Esophagus squamous epithelium (tissue), 5 donors: ENCODE data around the gene CAPS. TPM values are rescaled to one million over a fixed set of nuclear protein-coding genes. Genes with fewer than 3 reads are reported as not detected.

Experiments used
- DNase-seq: peaks from one replicate; lab custom pipeline; 2025; lab: John Stamatoyannopoulos, UW
- H3K27ac ChIP-seq, 4 donors: fragments of 200-600 bp; sonication (generic); one replicate each; pipeline ENCODE4 v1.5.1; 2016 to 2019; ENCODE audit warnings: mild to moderate bottlenecking in 1 of 4
- H3K27me3 ChIP-seq, 4 donors: fragments of 200-600 bp; sonication (generic); 1 replicate in 3 of 4; 2 replicates in 1 of 4; pipeline versions ENCODE4 v1.5.1 to v1.6.0; 2017 to 2021; ENCODE audit warnings: antibody characterized with exemption in 1 of 4
- H3K36me3 ChIP-seq, 3 donors: fragments of 200-600 bp; sonication (generic); one replicate each; pipeline ENCODE4 v1.5.1; 2016 to 2019
- H3K4me1 ChIP-seq, 3 donors: fragments of 200-600 bp; sonication (generic); one replicate each; pipeline ENCODE4 v1.5.1; 2017 to 2019
- H3K4me3 ChIP-seq, 4 donors: fragments of 200-600 bp; sonication (generic); 1 replicate in 3 of 4; 2 replicates in 1 of 4; pipeline ENCODE4 v1.5.1; 2016 to 2019; ENCODE audit warnings: mild to moderate bottlenecking in 2 of 4, moderate library complexity in 1 of 4
- H3K9me3 ChIP-seq, 3 donors: fragments of 200-600 bp; sonication (generic); one replicate each; pipeline ENCODE4 v1.5.1; 2016 to 2019
- CTCF ChIP-seq, 6 experiments: fragments of 450-650 bp in 4 of 6; fragments of 200-600 bp in 2 of 6; sonication (generic) in 2 of 6; IDR thresholded peaks; one replicate each; pipeline ENCODE4 v1.5.1; 2016 to 2019; ENCODE audit warnings: antibody characterized with exemption in 6 of 6, mild to moderate bottlenecking in 4 of 6, moderate library complexity in 4 of 6
- POLR2A ChIP-seq, 4 donors: fragments of 450-650 bp; IDR thresholded peaks; one replicate each; pipeline ENCODE4 v1.6.1; 2017; ENCODE audit warnings: antibody characterized with exemption in 4 of 4, mild to moderate bottlenecking in 4 of 4, moderate library complexity in 3 of 4
- WGBS, 2 donors: methylation state at CpG; one replicate each; pipeline ENCODE4 v1.1.5; 2018; 5-methylcytosine and 5-hydroxymethylcytosine counted together
- intact Hi-C: fragments of 100-400 bp; cut with DNase I; formaldehyde crosslinking; loops from one replicate; pipeline ENCODE4 v1.15.0; 2022
- total RNA-seq, 4 donors: library from RNA; depleted of rRNA; stranded (reverse); fragments of >200 nt; gene quantifications; one replicate each; pipeline ENCODE4 v1.1.0, GENCODE V29; 2016
- donor health status: DM: yes; HTN: yes; CAD: no.

Gene CAPS
- total RNA-seq, 4 donors from 2014 or later = 3.3 to 13.7 (median 7.3) TPM

- Histone ChIP-seq H3K27ac (no peak overlapping the region), H3K4me3 (no peak overlapping the region), H3K36me3 (peaks cover 0 to 4% (median 0%) of the 10 kb centered on the region in 3 donors), H3K9me3 (no peaks in the 10 kb centered on the region), H3K27me3 (peaks cover 0 to 35% (median 0%) of the 10 kb centered on the region in 4 donors), H3K4me1 (peaks cover 9 to 42% (median 10%) of the 10 kb centered on the region in 3 donors)
- TF ChIP-seq CTCF (IDR thresholded peaks at IDR 0.05) (no peak), POLR2A (IDR thresholded peaks at IDR 0.05) (no peak)
- intact Hi-C loops = no loop called here
- no peak for DNase-seq
- 50 to 51% methylated on average over 14 to 16 of the region's 17 CpGs for WGBS, 2 donors
These were observed 24.6 kb upstream of the CAPS start for GRCh38 chr19:5889288-5889971.

GRCh38 chr19:5890099-5890498 lies 24.0 kb upstream of the CAPS start:
- TF ChIP-seq POLR2A (IDR thresholded peaks at IDR 0.05) = no peak
- no peak for TF ChIP-seq CTCF (IDR thresholded peaks at IDR 0.05)
- 49 to 50% methylated on average over 9 to 10 of the region's 10 CpGs for WGBS, 2 donors
- no peak overlapping the region for H3K4me3 ChIP-seq
- peaks cover 0 to 11% (median 0%) of the 10 kb centered on the region in 3 donors for H3K36me3 ChIP-seq
- intact Hi-C loops = no loop called here
- H3K9me3 ChIP-seq = no peaks in the 10 kb centered on the region
- H3K27me3 ChIP-seq = peaks cover 0 to 35% (median 0%) of the 10 kb centered on the region in 4 donors
- no peak for DNase-seq
- H3K27ac ChIP-seq = no peak overlapping the region
- H3K4me1 ChIP-seq = peaks cover 10 to 46% (median 13%) of the 10 kb centered on the region in 3 donors

- DNase-seq = no peak
- Histone ChIP-seq H3K36me3 (peaks cover 5 to 25% (median 11%) of the 10 kb centered on the region in 3 donors), H3K9me3 (no peaks in the 10 kb centered on the region), H3K27ac (no peak overlapping the region), H3K4me1 (peaks cover 10 to 58% (median 13%) of the 10 kb centered on the region in 3 donors), H3K4me3 (no peak overlapping the region), H3K27me3 (peaks cover 0 to 30% (median 0%) of the 10 kb centered on the region in 4 donors)
- WGBS, 2 donors = no CpG with 5 or more reads among the region's 4 CpGs
- TF ChIP-seq POLR2A (IDR thresholded peaks at IDR 0.05) (no peak), CTCF (IDR thresholded peaks at IDR 0.05) (no peak)
- intact Hi-C loops = no loop called here
These were observed 22.5 kb upstream of the CAPS start for GRCh38 chr19:5891572-5891937.

- Histone ChIP-seq H3K36me3 (peaks cover 11 to 31% (median 12%) of the 10 kb centered on the region in 3 donors), H3K9me3 (no peaks in the 10 kb centered on the region), H3K27ac (no peak overlapping the region), H3K27me3 (peaks cover 0 to 28% (median 0%) of the 10 kb centered on the region in 4 donors), H3K4me3 (no peak overlapping the region), H3K4me1 (peaks cover 10 to 64% (median 13%) of the 10 kb centered on the region in 3 donors)
- TF ChIP-seq POLR2A (IDR thresholded peaks at IDR 0.05) = no peak
- TF ChIP-seq CTCF (IDR thresholded peaks at IDR 0.05) = peak in 5 of 6 experiments; percentile 47 to 67 (median 58)
- no peak for DNase-seq
- 9 to 13% methylated on average over 9 to 16 of the region's 48 CpGs for WGBS, 2 donors
- intact Hi-C loops = loop anchor here (2.0 kb wide), 1 partner anchor 87 kb away; the partner anchor contains the start of gene NRTN
These were observed 21.9 kb upstream of the CAPS start for GRCh38 chr19:5891938-5892771.
